NCI-H2196 (cell line): ENCODE measurements around the gene NUP62CL.
"Not testable (repeated sequence)": the region's sequence is repeated elsewhere in the genome, so short reads cannot be mapped to it uniquely, and the experiment has no call there.

Experiments
- DNase-seq: peaks from one replicate; lab custom pipeline; 2025; ENCODE audit not compliant: unreplicated experiment; lab: John Stamatoyannopoulos, UW

NUP62CL gene, protein sequence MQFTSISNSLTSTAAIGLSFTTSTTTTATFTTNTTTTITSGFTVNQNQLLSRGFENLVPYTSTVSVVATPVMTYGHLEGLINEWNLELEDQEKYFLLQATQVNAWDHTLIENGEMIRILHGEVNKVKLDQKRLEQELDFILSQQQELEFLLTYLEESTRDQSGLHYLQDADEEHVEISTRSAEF

DNA sequence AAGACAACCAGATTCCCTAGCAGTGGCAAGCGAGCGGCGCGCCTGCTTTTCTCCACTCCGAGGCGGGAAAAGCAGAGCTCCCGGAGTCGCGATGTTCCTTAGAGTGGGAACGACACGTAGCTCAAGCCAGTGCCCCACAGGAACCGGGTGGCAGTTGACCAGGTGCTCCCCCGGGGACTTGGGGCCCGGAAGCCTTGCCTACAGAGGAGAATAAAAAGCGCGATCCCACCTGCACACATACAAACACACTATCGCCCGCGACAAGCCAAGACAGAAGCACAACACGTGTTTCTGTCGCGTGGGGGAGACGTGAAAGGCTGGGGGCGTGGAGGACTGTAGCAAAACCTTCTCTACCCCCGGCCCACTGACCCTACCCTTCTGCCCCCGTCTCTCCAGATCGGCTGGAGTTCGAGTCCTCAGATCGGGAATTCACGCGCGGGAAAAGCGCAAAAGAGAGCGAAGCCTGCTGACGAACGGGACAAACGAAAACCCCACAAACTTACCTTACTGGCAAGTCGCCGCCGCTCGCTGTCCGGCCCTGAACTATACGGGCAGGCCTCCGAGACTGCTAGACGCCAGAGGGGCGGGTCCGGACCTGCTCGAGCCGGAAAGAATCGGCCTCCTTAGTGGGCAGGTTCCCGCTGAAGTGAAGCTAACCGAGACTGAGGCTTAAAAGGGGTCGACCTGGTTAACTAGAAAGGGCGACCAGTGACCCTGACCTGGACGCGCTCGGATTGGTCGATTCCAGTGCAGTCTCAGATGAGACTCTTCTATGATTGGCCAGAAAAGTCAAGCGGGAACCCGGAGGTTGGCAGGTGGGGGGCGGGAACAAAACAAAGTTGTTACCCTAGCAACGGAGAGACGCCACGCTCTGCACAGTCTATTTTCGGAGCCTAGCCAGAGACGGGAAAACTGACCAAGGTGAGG is at the start of gene NUP62CL, which contains the start of gene DNAAF6:
NUP62CL (minus strand) TSS at position 664 of the 927 bp plus-strand sequence. CDS start 31,287 bp downstream, outside the sequence.
DNAAF6 (plus strand) TSS at position 842 of the 927 bp plus-strand sequence. CDS start 6,265 bp downstream, outside the sequence.
- peak; percentile 89 for DNase-seq

DNA sequence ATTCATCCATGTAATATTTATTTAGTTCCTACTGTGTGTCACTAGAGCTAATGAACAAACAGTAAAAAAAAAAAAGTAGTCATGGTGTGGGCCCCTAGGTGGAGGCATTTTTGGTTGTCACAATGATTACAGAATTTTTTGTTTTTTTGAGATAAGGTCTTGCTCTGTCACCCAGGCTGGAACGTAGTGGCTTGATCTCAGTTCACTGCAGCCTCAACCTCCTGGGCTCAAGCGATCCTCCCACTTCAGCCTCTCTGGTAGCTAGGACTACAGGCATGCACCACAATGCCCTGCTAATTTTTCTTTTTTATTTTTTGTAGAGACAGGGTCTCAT is 22.2 kb upstream of the NUP62CL start:
- no peak for DNase-seq

DNA sequence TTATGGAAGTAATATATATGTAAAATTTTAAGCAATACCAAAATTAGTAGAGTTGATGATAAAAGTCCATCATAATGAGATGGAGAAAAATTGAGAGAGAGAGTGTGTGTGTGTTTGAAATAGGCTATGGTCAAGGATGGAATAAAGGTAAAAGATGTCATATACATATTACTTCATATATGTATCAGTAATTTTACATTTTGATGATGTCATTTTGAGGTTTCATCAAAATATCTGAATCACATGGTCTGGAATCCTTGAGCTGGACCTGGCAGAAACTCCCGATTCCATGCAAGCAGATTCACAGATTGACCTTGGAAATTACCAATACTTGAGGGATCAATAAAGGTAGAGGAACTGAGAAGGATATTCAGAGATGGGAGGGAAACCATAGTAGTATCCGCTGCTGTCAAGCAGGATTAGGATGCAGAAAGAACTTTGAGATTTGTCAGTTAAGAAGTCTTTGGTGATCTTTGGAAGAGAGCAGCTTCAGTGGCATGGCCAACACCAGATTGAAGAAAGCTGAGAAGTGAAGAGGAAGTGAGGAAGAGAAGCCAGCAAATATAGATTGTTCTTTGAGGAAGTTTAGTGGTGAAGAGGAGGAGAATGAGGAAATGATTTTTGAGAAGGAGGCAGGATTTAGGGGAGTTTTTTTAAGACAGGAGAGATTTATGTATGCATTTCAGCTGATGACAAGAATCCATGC is 21.7 kb upstream of the NUP62CL start:
- DNase-seq, result no peak

DNA sequence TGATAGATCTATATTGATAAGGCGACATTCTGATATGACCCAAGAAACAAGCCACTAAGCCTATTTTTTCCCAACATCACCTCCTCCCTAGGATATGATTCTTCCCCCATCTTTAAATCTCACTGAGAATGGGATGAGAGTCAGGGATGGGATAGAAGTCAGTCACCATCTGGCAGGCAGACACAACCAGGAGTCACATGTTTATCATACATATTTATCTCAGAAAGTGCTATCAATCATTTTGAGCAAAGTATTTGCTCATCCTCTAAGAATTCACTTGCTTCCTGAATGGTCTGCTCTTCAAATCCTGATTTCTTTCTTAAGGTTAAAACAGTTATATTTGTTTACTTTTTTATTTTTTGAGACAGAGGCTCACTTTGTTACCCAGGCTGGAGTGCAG is 20.5 kb upstream of the NUP62CL start:
- no peak for DNase-seq

DNA sequence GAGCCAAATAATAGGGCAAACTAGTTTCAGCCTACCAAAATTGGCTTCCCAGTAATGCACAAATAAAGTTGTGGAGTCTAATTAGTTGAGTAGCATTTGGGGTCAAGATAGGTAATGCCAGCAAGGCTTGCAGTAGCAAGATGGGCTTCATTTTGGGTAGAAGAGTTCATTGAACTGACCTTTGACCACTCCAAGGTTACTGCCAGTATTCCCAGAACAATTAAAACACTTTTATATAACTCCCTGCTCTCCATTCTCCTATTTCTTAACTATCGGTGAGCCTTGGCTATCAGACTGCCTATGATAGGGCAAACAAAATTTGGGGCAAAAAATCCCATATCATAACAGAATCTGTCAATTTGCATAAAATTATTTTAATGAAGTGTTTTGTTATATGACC is 7.2 kb upstream of the NUP62CL start:
- no peak for DNase-seq

DNA sequence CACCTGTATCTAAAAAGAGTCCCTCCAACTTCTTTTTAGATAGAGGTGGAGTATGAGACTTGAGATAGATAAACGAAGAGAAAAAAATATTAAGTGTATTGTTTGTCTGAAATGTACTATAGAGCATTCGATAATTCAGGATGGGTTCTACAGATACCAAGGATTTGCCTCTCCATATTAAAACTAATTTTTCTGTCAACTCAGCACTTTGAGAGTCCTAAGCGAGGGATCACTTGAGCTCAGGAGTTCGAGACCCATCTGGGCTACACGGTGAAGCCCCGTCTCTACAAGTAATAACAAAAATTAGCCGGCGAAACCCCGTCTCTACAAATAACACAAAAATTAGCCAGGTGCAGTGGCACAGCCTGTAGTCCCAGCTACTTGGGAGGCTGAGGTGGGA is 1.7 kb upstream of the NUP62CL start:
- no peak for DNase-seq

DNA sequence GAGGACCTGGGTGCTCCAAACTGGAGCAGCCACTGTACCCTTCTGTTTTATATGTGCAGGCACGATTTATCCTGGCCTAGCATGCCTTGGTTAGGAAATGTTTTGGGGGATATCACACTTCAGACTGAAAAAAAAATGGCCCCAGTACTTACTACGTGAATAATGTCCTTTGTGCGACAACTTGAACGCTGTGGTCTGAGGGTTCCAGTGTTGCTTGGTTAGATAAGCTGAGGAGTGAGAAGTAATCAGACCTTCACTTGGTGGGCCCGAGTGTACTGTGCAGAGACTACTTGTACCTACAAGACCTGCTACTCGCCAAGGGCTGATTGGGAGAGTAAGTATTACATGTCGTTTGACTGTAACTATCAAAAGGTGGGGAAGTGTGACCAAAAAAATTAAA is 856 bp upstream of the NUP62CL start:
- DNase-seq, result no peak

DNA sequence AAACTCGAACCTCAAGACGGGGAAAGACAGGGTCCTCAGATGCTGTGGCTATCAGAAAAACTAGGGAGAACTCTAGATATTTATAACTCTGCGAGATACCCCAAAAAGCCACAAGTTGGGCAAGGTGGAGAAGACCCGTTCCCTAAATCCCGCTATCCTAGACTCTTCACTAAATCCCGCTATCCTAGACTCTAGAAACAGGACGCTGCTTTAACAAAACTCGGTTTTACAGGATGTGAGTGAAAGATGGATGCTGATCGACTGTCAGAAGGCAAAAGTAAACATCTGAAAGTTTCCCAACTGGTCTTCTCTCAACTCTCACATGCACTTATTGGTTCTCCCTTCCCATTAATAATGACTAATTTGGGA is 448 bp upstream of the NUP62CL start:
- no peak for DNase-seq

DNA sequence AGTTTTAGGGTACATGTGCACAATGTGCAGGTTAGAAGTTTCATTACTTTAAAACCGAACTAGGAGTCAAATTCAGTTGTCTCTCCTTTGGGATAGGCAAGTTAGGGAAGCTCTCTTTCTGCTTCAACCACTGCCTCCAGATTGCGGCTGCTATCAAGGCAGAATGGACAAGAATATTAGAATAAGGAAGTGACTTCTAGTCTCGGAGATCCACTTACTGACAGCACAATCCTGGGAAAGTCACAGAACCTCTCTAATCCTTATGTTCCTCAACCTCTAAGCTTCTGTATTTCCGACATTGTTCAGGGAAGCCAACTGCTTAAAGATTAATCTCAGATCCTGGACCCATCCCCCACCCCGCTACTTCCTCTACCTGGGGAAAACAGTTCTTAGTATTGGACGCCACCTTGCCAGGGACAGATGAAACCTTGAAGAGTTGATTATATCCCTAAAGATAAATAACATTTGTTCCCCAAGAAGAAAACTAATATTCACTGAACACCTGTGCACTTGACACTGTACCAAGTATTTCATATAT is 2.1 kb downstream of the NUP62CL start:
- no peak for DNase-seq

DNA sequence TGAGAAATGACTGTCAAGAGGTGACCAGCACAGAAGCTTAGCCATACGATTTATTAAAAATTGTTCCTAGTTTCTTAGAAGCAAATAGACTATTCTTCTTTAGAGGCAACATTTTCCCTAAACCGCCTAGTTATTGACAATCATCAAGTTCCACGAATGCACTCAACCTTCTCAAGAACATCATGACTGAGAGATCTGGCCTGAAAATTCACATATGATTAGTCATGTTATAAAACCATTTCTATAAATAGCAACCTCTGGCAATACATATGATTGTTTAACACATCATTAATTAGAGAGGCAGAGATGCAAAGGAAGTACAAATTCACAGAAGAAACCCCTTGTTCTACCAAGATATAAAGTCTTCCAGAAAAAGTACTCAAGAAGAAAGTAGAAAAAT is 6.7 kb downstream of the NUP62CL start:
- no peak for DNase-seq

DNA sequence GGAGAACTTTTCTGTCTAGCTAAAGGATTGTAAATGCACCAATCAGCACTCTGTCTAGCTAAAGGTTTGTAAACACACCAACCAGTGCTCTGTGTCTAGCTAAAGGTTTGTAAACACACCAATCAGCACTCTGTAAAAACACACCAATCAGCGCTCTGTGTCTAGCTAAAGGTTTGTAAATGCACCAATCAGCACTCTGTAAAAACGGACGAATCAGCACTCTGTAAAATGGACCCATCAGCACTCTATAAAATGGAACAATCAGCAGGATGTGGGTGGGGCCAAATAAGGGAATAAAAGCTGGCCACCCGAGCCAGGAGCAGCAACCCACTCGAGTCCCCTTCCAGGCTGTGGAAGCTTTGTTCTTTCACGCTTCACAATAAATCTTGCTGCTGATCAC is 8.2 kb downstream of the NUP62CL start:
- not testable (repeated sequence) for DNase-seq

DNA sequence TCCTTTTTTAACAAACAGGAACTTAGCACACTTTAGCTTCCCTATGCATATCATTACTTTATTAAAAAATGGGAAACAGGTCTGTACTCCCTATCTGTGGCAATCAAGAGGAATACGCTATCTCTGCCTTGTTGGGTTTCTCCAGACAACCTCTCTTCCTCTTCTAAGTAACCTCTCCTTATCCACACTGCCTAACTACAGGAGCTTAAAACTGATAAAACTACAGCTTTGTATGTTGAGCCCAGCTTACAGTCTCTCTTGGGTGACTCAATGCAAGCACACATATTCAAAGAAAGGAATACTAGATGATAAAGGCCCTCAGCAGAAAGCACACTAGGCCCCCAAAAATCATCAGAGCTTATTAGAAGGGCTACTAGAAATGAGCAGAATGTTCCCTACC is 8.9 kb downstream of the NUP62CL start:
- no peak for DNase-seq

DNA sequence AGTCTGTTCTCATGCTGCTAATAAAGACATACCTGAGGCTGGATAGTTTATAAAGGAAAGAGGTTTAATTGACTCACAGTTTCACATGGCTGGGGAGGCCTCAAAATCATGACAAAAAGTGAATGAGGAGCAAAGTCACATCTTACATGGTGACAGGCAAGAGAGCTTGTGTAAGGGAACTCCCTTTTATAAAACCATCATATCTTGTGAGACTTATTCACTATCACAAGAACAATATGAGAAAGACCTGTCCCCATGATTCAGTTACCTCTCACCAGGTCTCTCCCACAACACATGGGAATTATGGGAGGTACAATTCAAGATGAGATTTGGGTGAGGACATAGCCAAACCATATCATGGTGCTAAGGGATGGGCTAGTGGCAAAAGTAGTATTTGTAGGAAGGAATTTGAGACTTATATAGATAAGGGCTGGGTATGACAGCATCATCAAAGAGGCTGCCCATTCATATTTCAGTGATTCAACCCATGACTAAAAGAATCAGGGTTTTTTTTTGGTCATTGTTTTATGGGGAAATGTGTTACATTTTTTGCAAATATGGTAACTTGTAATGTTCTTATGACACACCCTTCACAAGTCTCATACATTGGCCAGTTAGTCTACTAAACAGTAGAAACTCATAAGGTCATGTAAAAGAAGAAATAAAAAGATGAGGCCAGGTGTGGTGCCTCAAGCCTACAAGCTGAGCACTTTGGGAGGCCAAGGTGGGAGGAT is 34.7 kb downstream of the NUP62CL start:
- no peak for DNase-seq

DNA sequence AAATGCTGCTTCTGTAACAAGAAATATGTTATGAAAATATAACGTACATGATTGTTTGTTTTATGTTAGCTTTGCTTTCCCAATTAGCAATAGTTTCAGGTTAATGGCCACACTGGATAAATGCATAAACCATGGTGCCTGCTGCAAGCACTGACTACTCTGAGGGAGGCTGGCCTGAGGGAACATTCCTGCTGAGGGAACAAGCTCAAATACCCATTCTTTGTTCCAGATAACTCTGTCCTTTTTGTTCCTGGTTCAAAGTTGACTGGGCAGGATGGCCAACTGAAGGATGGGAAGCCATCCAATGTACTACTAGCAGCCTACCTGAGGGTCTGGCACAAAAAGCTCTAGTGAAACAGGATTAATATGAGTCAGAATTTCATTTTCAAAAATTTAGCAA is 37.5 kb downstream of the NUP62CL start:
- DNase-seq, result no peak

DNA sequence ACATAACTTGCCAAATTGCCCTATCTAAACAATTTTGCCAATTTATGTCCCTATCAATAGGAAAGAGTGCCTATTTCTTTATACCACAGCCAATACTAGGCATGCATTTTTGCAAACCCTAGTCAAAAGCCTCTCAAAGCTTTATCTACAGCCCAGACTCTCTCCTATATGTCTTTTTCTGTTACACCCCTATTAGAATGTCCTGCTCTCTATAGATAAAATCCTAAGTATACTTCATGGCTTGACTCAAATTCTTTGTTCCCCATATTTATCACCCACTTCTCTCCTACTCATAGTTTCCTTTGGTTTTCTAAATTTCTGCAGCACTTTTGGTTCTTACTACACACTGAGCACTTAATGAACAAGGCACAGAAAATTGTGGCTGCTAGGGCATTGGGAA is 38.0 kb downstream of the NUP62CL start:
- no peak for DNase-seq

DNA sequence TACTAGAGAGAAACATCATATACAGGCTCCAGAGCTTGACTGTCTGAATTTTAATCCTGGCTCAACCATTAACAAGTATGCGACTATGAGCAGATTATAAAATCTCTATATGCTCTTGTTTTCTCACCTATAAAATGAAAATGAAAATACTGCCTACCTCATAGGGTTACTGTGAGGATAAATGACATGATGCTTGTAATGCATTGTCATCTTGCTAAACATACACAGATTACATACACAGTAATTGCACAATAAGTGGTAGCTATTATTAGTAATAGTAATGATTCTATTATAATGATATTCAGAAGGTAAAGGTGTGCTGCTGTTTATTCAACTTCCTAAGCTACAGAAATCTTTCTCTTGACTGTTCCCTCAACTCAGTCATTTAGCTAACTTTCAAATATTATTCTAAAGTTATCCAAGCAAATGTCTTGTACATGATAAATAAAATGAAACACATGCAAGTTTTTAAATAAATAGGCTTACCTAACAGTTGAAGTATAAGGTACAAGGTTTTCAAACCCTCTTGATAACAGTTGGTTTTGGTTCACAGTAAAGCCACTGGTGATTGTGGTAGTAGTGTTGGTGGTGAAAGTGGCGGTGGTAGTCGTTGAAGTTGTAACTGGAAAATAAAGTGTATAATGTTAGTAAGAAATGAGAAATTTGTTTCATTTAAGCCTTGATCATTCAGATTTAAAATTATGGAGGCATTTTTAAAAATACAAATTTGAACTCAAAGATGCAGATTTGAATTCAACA is 38.9 kb downstream of the NUP62CL start:
- DNase-seq, result no peak

DNA sequence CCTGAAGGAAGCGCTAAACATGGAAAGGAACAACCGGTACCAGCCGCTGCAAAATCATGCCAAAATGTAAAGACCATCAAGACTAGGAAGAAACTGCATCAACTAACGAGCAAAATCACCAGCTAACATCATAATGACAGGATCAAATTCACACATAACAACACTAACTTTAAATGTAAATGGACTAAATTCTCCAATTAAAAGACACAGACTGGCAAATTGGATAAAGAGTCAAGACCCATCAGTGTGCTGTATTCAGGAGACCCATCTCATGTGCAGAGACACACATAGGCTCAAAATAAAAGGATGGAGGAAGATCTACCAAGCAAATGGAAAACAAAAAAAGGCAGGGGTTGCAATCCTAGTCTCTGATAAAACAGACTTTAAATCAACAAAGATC is 48.6 kb downstream of the NUP62CL start:
- DNase-seq, result not testable (repeated sequence)

DNA sequence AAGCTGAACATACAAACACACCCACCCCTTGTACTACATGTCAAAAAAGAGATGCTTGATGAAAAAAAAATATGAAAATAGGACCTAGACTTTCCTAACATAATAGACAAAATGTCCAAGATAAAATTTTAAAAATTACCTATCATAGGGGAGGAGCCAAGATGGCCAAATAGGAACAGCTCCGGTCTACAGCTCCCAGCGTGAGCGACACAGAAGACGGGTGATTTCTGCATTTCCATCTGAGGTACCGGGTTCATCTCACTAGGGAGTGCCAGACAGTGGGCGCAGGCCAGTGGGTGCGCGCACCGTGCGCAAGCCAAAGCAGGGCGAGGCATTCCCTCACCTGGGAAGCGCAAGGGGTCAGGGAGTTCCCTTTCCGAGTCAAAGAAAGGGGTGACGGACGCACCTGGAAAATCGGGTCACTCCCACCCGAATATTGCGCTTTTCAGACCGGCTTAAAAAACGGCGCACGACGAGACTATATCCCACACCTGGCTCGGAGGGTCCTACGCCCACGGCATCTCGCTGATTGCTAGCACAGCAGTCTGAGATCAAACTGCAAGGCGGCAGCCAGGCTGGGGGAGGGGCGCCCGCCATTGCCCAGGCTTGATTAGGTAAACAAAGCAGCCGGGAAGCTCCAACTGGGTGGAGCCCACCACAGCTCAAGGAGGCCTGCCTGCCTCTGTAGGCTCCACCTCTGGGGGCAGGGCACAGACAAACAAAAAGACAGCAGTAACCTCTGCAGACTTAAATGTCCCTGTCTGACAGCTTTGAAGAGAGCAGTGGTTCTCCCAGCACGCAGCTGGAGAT is 50.4 kb downstream of the NUP62CL start:
- not testable (repeated sequence) for DNase-seq
